WERI-Rb-1 (cell line): Measurements from ENCODE around the gene GATA2.

ENCODE experiments used
- DNase-seq: peaks from one replicate; pipeline ENCODE4 v3.0.0-alpha.2; 2020
- H3K27ac ChIP-seq: fragments of 250-450 bp; sonication (Bioruptor Pico); 2 replicates; pipeline ENCODE4 v1.5.1; 2020; ENCODE audit warnings: mild to moderate bottlenecking, moderate library complexity
- H3K27me3 ChIP-seq: fragments of 250-450 bp; sonication (Bioruptor Pico); 2 replicates; pipeline ENCODE4 v1.5.1; 2021; ENCODE audit warnings: mild to moderate bottlenecking, low read depth, moderate library complexity; ENCODE audit not compliant: insufficient read depth, severe bottlenecking
- H3K36me3 ChIP-seq: fragments of 250-450 bp; sonication (Bioruptor Pico); 2 replicates; pipeline ENCODE4 v1.5.1; 2020; ENCODE audit warnings: mild to moderate bottlenecking, moderate library complexity
- H3K4me3 ChIP-seq: 2 replicates; pipeline ENCODE4 v1.5.1; 2011; ENCODE audit warnings: low read depth, mild to moderate bottlenecking, control low read depth, low read length
- H3K9me3 ChIP-seq: fragments of 250-450 bp; sonication (Bioruptor Pico); 2 replicates; pipeline ENCODE4 v1.5.1; 2021; ENCODE audit warnings: mild to moderate bottlenecking, moderate library complexity; ENCODE audit not compliant: severe bottlenecking
- CTCF ChIP-seq: IDR thresholded peaks from 2 replicates; pipeline ENCODE4 v1.5.1; 2011; ENCODE audit warnings: low read depth, mild to moderate bottlenecking, control low read depth, inconsistent platforms, low read length

The GATA2 gene

DNA sequence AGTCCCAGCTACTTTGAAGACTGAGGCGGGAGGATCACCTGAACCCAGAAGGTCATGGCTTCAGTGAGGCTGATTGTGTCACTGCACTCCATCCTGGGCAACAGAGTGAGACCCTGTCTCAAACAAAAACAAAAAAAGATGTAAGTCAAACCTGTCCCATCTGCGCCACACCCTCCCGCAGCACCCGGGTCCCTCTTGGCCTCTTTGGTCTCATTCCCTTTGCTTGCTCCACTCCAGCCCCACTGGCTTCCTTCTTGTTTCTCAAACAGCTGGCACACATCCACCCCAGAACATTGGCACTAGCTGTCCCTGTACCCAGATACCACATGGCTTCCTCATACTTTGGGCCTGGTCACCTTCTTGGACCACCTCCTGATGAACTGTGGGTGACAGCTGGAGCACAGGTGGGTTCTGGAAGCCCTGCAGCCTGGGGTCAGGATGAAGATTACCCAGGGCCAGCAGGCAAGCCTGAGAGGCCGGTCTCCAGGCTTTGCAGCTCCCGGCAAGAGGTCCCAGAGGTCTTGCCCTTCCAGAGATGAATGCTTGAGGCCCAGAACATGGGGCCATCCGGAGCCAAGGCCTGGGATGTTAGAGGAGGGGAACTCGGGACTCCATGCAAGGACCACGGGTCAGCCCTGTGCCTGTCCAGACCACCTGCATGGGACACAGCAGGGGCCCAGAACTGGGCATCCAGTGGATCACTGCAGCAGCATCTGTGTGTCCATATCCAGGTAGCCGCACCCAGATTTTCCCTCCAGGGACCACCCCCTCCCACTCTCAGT is 10.9 kb upstream of the GATA2 start:
- H3K36me3 ChIP-seq: no peaks in the 10 kb centered on the region
- no peak for TF ChIP-seq CTCF
- no peaks in the 10 kb centered on the region for H3K9me3 ChIP-seq
- no peaks in the 10 kb centered on the region for H3K27me3 ChIP-seq
- H3K4me3 ChIP-seq: no peak overlapping the region
- no peak for DNase-seq
- H3K27ac ChIP-seq: no peak overlapping the region

- H3K9me3 ChIP-seq: no peaks in the 10 kb centered on the region
- peaks cover 3% of the 10 kb centered on the region for H3K27me3 ChIP-seq
- peak; percentile 59 for TF ChIP-seq CTCF
- H3K4me3 ChIP-seq: no peak overlapping the region
- no peaks in the 10 kb centered on the region for H3K36me3 ChIP-seq
- no peak overlapping the region for H3K27ac ChIP-seq
- DNase-seq: peak; percentile 48
Measured at GRCh38 chr3:128503164-128503651, 10.2 kb upstream of the GATA2 start.

GRCh38 chr3:128502712-128503111 is 9.7 kb upstream of the GATA2 start:
- DNase-seq: no peak
- H3K27me3 ChIP-seq: peaks cover 6% of the 10 kb centered on the region

GRCh38 chr3:128501431-128501830 is 8.4 kb upstream of the GATA2 start:
- no peak for TF ChIP-seq CTCF
- H3K4me3 ChIP-seq: no peak overlapping the region

More at GRCh38 chr3:128502712-128503111, 9.7 kb upstream of the GATA2 start:
- Histone ChIP-seq H3K4me3 (no peak overlapping the region), H3K27ac (no peak overlapping the region), H3K36me3 (no peaks in the 10 kb centered on the region), H3K9me3 (no peaks in the 10 kb centered on the region)
- no peak for TF ChIP-seq CTCF

GRCh38 chr3:128500556-128500955 is 7.6 kb upstream of the GATA2 start:
- no peak overlapping the region for H3K4me3 ChIP-seq
- H3K27ac ChIP-seq: no peak overlapping the region
- no peak for TF ChIP-seq CTCF
- H3K27me3 ChIP-seq: peaks cover 26% of the 10 kb centered on the region
- DNase-seq: no peak
- H3K9me3 ChIP-seq: no peaks in the 10 kb centered on the region
- no peaks in the 10 kb centered on the region for H3K36me3 ChIP-seq

More at GRCh38 chr3:128501431-128501830, 8.4 kb upstream of the GATA2 start:
- Histone ChIP-seq H3K36me3 (no peaks in the 10 kb centered on the region), H3K9me3 (no peaks in the 10 kb centered on the region), H3K27ac (no peak overlapping the region), H3K27me3 (peaks cover 17% of the 10 kb centered on the region)
- no peak for DNase-seq
